Skeletal muscle tissue (tissue), 4 donors: ENCODE data around the gene PRKACB. TPM values are rescaled to one million over a fixed set of nuclear protein-coding genes. Genes with fewer than 3 reads are reported as not detected.

Experiments
- H3K27ac ChIP-seq: one replicate; pipeline ENCODE4 v1.7.0; 2013; ENCODE audit warnings: mild to moderate bottlenecking, low read depth, low read length, inconsistent platforms
- H3K27me3 ChIP-seq, 3 donors: one replicate each; pipeline ENCODE4 v1.7.0; 2013; ENCODE audit warnings: low read length in 3 of 3; ENCODE audit not compliant: control insufficient read depth in 3 of 3, insufficient read depth in 3 of 3
- H3K36me3 ChIP-seq, 3 donors: one replicate each; pipeline ENCODE4 v1.7.0; 2013; ENCODE audit warnings: low read length in 3 of 3; ENCODE audit not compliant: control insufficient read depth in 3 of 3, insufficient read depth in 3 of 3
- H3K4me1 ChIP-seq, 3 donors: one replicate each; pipeline ENCODE4 v1.7.0; 2013; ENCODE audit warnings: low read length in 3 of 3, mild to moderate bottlenecking in 3 of 3; ENCODE audit not compliant: control insufficient read depth in 3 of 3, insufficient read depth in 3 of 3
- H3K4me3 ChIP-seq, 3 donors: one replicate each; pipeline ENCODE4 v1.7.0; 2013; ENCODE audit warnings: low read length in 3 of 3
- H3K9ac ChIP-seq, 3 donors: one replicate each; pipeline ENCODE4 v1.7.0; 2013; ENCODE audit warnings: low read length in 3 of 3, mild to moderate bottlenecking in 3 of 3, moderate library complexity in 2 of 3, low read depth in 1 of 3
- H3K9me3 ChIP-seq, 3 donors: one replicate each; pipeline ENCODE4 v1.7.0; 2013; ENCODE audit warnings: low read length in 3 of 3; ENCODE audit not compliant: control insufficient read depth in 3 of 3
- total RNA-seq: library from RNA; depleted of rRNA; stranded (reverse); fragments of >200 nt; gene quantifications from one replicate; pipeline ENCODE4 v1.2.3, GENCODE V29; 2014
- donor health status: Osteomylitis.

PRKACB gene
- total RNA-seq, 1 donor from 2014 or later: 26.1 TPM

- Histone ChIP-seq H3K36me3 (no peaks in the 10 kb centered on the region), H3K4me3 (no peak overlapping the region), H3K27me3 (no peaks in the 10 kb centered on the region), H3K4me1 (no peaks in the 10 kb centered on the region), H3K9me3 (no peaks in the 10 kb centered on the region), H3K27ac (no peak overlapping the region), H3K9ac (no peak overlapping the region)
These were observed 116.9 kb downstream of the PRKACB start for GRCh38 chr1:84260852-84261518.

- no peaks in the 10 kb centered on the region for H3K9me3 ChIP-seq
These were observed 120.9 kb downstream of the PRKACB start for GRCh38 chr1:84264961-84265360.

GRCh38 chr1:84265867-84266266 is 121.8 kb downstream of the PRKACB start:
- no peaks in the 10 kb centered on the region for H3K36me3 ChIP-seq
- no peak overlapping the region for H3K9ac ChIP-seq
- H3K27ac ChIP-seq: no peak overlapping the region
- no peaks in the 10 kb centered on the region for H3K27me3 ChIP-seq
- no peak overlapping the region for H3K4me3 ChIP-seq
- H3K9me3 ChIP-seq: no peaks in the 10 kb centered on the region
- H3K4me1 ChIP-seq: no peaks in the 10 kb centered on the region

More at GRCh38 chr1:84264961-84265360, 120.9 kb downstream of the PRKACB start:
- no peak overlapping the region for H3K27ac ChIP-seq
- no peaks in the 10 kb centered on the region for H3K36me3 ChIP-seq
- H3K9ac ChIP-seq: no peak overlapping the region
- H3K4me3 ChIP-seq: no peak overlapping the region
- H3K4me1 ChIP-seq: no peaks in the 10 kb centered on the region
- H3K27me3 ChIP-seq: no peaks in the 10 kb centered on the region

GRCh38 chr1:84266748-84267147 is 122.7 kb downstream of the PRKACB start:
- no peak overlapping the region for H3K4me3 ChIP-seq
- no peak overlapping the region for H3K27ac ChIP-seq
- H3K27me3 ChIP-seq: no peaks in the 10 kb centered on the region
- H3K36me3 ChIP-seq: no peaks in the 10 kb centered on the region
- H3K9me3 ChIP-seq: no peaks in the 10 kb centered on the region
- no peak overlapping the region for H3K9ac ChIP-seq
- no peaks in the 10 kb centered on the region for H3K4me1 ChIP-seq

- H3K36me3 ChIP-seq: no peaks in the 10 kb centered on the region
- H3K9ac ChIP-seq: no peak overlapping the region
- no peak overlapping the region for H3K4me3 ChIP-seq
- H3K4me1 ChIP-seq: no peaks in the 10 kb centered on the region
- H3K27ac ChIP-seq: no peak overlapping the region
- no peaks in the 10 kb centered on the region for H3K27me3 ChIP-seq
- no peaks in the 10 kb centered on the region for H3K9me3 ChIP-seq
These were observed 123.4 kb downstream of the PRKACB start for GRCh38 chr1:84267476-84267875.

GRCh38 chr1:84268346-84268745 is 124.3 kb downstream of the PRKACB start:
- Histone ChIP-seq H3K9ac (no peak overlapping the region), H3K4me1 (no peaks in the 10 kb centered on the region)

GRCh38 chr1:84269306-84269705 is 125.2 kb downstream of the PRKACB start:
- Histone ChIP-seq H3K9ac (no peak overlapping the region), H3K27me3 (no peaks in the 10 kb centered on the region), H3K36me3 (no peaks in the 10 kb centered on the region), H3K4me3 (no peak overlapping the region), H3K4me1 (no peaks in the 10 kb centered on the region), H3K27ac (no peak overlapping the region), H3K9me3 (no peaks in the 10 kb centered on the region)

More at GRCh38 chr1:84268346-84268745, 124.3 kb downstream of the PRKACB start:
- no peak overlapping the region for H3K4me3 ChIP-seq
- H3K27ac ChIP-seq: no peak overlapping the region
- H3K36me3 ChIP-seq: no peaks in the 10 kb centered on the region
- H3K27me3 ChIP-seq: no peaks in the 10 kb centered on the region
- H3K9me3 ChIP-seq: no peaks in the 10 kb centered on the region

- no peaks in the 10 kb centered on the region for H3K27me3 ChIP-seq
- no peak overlapping the region for H3K27ac ChIP-seq
These were observed 127.5 kb downstream of the PRKACB start for GRCh38 chr1:84271441-84272151.

GRCh38 chr1:84272401-84272800 is 128.3 kb downstream of the PRKACB start:
- no peaks in the 10 kb centered on the region for H3K9me3 ChIP-seq
- H3K9ac ChIP-seq: no peak overlapping the region
- no peaks in the 10 kb centered on the region for H3K4me1 ChIP-seq
- no peaks in the 10 kb centered on the region for H3K36me3 ChIP-seq
- no peak overlapping the region for H3K27ac ChIP-seq
- H3K27me3 ChIP-seq: no peaks in the 10 kb centered on the region
- H3K4me3 ChIP-seq: no peak overlapping the region

More at GRCh38 chr1:84271441-84272151, 127.5 kb downstream of the PRKACB start:
- H3K9ac ChIP-seq: no peak overlapping the region
- H3K36me3 ChIP-seq: no peaks in the 10 kb centered on the region
- H3K4me1 ChIP-seq: no peaks in the 10 kb centered on the region
- H3K4me3 ChIP-seq: no peak overlapping the region
- no peaks in the 10 kb centered on the region for H3K9me3 ChIP-seq

- no peaks in the 10 kb centered on the region for H3K27me3 ChIP-seq
- no peak overlapping the region for H3K27ac ChIP-seq
- H3K9ac ChIP-seq: no peak overlapping the region
- no peaks in the 10 kb centered on the region for H3K4me1 ChIP-seq
- H3K9me3 ChIP-seq: no peaks in the 10 kb centered on the region
- H3K4me3 ChIP-seq: no peak overlapping the region
- H3K36me3 ChIP-seq: no peaks in the 10 kb centered on the region
These were observed 133.4 kb downstream of the PRKACB start for GRCh38 chr1:84277343-84278059.
